Neural progenitor cell (in vitro differentiated cells): ENCODE data around the gene CARF. TPM values are rescaled to one million over a fixed set of nuclear protein-coding genes. Genes with fewer than 3 reads are reported as not detected.
"Not testable (repeated sequence)": the region's sequence is repeated elsewhere in the genome, so short reads cannot be mapped to it uniquely, and the experiment has no call there.

Experiments
- DNase-seq: peaks from one replicate; pipeline ENCODE4 v3.0.0-alpha.2; 2016; ENCODE audit warnings: low spot score
- H2AFZ ChIP-seq: fragments of 200-600 bp; sonication (generic); replicated peaks from 2 replicates; pipeline ENCODE4 v1.6.1; 2016; ENCODE audit warnings: antibody characterized with exemption
- H3F3A ChIP-seq: fragments of 200-600 bp; sonication (generic); 2 replicates; pipeline ENCODE4 v1.6.1; 2016; ENCODE audit warnings: antibody characterized with exemption, low read depth
- H3K27ac ChIP-seq: fragments of 200-600 bp; sonication (generic); 2 replicates; pipeline ENCODE4 v1.5.1; 2016; ENCODE audit warnings: mild to moderate bottlenecking
- H3K27me3 ChIP-seq: fragments of 200-600 bp; sonication (generic); 2 replicates; pipeline ENCODE4 v1.6.1; 2016; ENCODE audit warnings: mild to moderate bottlenecking, moderate library complexity
- H3K36me3 ChIP-seq: fragments of 200-600 bp; sonication (generic); 2 replicates; pipeline ENCODE4 v1.5.1; 2016
- H3K4me1 ChIP-seq: fragments of 200-600 bp; sonication (generic); 2 replicates; pipeline ENCODE4 v1.6.1; 2016; ENCODE audit warnings: mixed run types
- H3K4me2 ChIP-seq: fragments of 200-600 bp; sonication (generic); 2 replicates; pipeline ENCODE4 v1.6.1; 2016
- H3K4me3 ChIP-seq: fragments of 200-600 bp; sonication (generic); 2 replicates; pipeline ENCODE4 v1.5.1; 2016
- H3K79me2 ChIP-seq: fragments of 200-600 bp; sonication (generic); 2 replicates; pipeline ENCODE4 v1.6.1; 2016; ENCODE audit warnings: low read depth
- H3K9ac ChIP-seq: fragments of 200-600 bp; sonication (generic); 2 replicates; pipeline ENCODE4 v1.6.1; 2016
- H3K9me3 ChIP-seq: fragments of 200-600 bp; sonication (generic); 2 replicates; pipeline ENCODE4 v1.5.1; 2016; ENCODE audit warnings: low read depth
- H4K20me1 ChIP-seq: fragments of 200-600 bp; sonication (generic); 2 replicates; pipeline ENCODE4 v1.6.1; 2016; ENCODE audit warnings: low read depth
- H3K27ac Mint-ChIP-seq: 3 replicates; pipeline ENCODE4 v1.8.0; 2021; ENCODE audit warnings: mixed read lengths
- H3K27me3 Mint-ChIP-seq: 2 replicates; pipeline ENCODE4 v1.8.0; 2022; ENCODE audit warnings: low read depth, mild to moderate bottlenecking, inconsistent platforms, moderate library complexity, mixed read lengths; ENCODE audit not compliant: insufficient read depth
- H3K36me3 Mint-ChIP-seq: 3 replicates; pipeline ENCODE4 v1.8.0; 2021; ENCODE audit warnings: mixed read lengths
- H3K4me1 Mint-ChIP-seq: 3 replicates; pipeline ENCODE4 v1.8.0; 2021; ENCODE audit warnings: mixed read lengths
- H3K4me3 Mint-ChIP-seq: 3 replicates; pipeline ENCODE4 v1.8.0; 2021; ENCODE audit warnings: mild to moderate bottlenecking, moderate library complexity, mixed read lengths
- H3K9me3 Mint-ChIP-seq: 3 replicates; pipeline ENCODE4 v1.8.0; 2020; ENCODE audit warnings: mixed read lengths
- CTCF ChIP-seq: fragments of 200-600 bp; sonication (generic); IDR thresholded peaks from 2 replicates; pipeline ENCODE4 v1.5.1; 2017; ENCODE audit warnings: antibody characterized with exemption, mild to moderate bottlenecking
- EZH2 ChIP-seq: fragments of 200-600 bp; sonication (generic); IDR thresholded peaks from 2 replicates; pipeline ENCODE4 v1.6.1; 2017; ENCODE audit warnings: antibody characterized with exemption, mild to moderate bottlenecking, moderate library complexity
- EZH2phosphoT487 ChIP-seq: fragments of 200-600 bp; sonication (generic); IDR thresholded peaks from 2 replicates; pipeline ENCODE4 v1.6.1; 2017; ENCODE audit warnings: antibody characterized with exemption
- total RNA-seq: library from RNA; depleted of rRNA; stranded (reverse); fragments of >200 nt; gene quantifications from 2 replicates; pipeline ENCODE4 v1.2.3, GENCODE V29; 2015; ENCODE audit warnings: low replicate concordance

CARF gene
- total RNA-seq, 1 donor from 2014 or later = 30.9 TPM

DNA sequence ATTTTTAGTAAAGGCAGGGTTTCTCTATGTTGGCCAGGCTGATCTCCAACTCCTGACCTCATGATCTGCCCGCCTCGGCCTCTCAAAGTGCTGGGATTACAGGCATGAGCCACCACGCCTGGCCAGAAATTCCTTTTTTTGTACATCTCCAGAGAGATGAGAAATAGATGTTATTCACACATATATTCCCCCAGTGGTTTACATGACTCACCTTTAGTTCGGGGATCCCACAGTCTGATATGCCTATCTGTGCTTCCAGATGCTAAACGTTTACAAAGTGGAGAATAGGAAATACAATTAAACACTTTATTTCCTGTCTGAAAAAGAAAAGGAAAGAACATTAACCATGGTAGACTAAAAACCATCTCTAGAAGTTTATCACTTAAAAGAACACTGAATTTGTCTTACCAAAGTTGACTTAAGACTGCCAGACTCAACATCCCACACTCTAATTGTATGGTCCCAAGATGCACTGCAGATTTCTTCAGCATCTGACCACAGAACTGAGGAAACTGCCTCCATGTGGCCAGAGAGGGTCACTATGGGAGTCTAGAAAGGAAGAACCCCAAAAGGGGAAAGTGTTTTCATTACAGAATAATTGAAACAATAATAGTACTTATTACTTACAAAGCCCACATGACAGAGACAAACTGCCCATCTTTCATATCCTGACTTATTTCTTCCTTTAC, 27.9 kb upstream of the CARF start:
- Histone ChIP-seq H3K4me1 (no peaks in the 10 kb centered on the region), H3K36me3 (peaks cover 11% of the 10 kb centered on the region), H3K4me2 (no peak overlapping the region), H3K4me3 (no peak overlapping the region), H2AFZ (no peak overlapping the region), H3F3A (no peaks in the 10 kb centered on the region), H3K27ac (no peak overlapping the region), H3K27me3 (no peaks in the 10 kb centered on the region), H3K9ac (no peak overlapping the region), H3K9me3 (no peaks in the 10 kb centered on the region), H3K79me2 (no peaks in the 10 kb centered on the region), H4K20me1 (no peaks in the 10 kb centered on the region)
- no peak overlapping the region for H3K27ac Mint-ChIP-seq
- H3K9me3 Mint-ChIP-seq = no peaks in the 10 kb centered on the region
- H3K27me3 Mint-ChIP-seq = no peaks in the 10 kb centered on the region
- peaks cover 17% of the 10 kb centered on the region for H3K36me3 Mint-ChIP-seq
- no peak for TF ChIP-seq EZH2
- no peak for TF ChIP-seq EZH2phosphoT487
- TF ChIP-seq CTCF = no peak
- H3K4me3 Mint-ChIP-seq = no peak overlapping the region
- H3K4me1 Mint-ChIP-seq = no peaks in the 10 kb centered on the region
- no peak for DNase-seq

- Histone ChIP-seq H3K79me2 (no peaks in the 10 kb centered on the region), H3K27me3 (no peaks in the 10 kb centered on the region), H3F3A (no peaks in the 10 kb centered on the region), H3K4me2 (no peak overlapping the region), H3K9me3 (no peaks in the 10 kb centered on the region), H2AFZ (no peak overlapping the region), H3K4me3 (no peak overlapping the region), H3K27ac (no peak overlapping the region), H3K36me3 (peaks cover 12% of the 10 kb centered on the region), H4K20me1 (no peaks in the 10 kb centered on the region), H3K9ac (no peak overlapping the region), H3K4me1 (no peaks in the 10 kb centered on the region)
- DNase-seq = no peak
- Mint-ChIP-seq H3K27me3 (no peaks in the 10 kb centered on the region), H3K4me1 (no peaks in the 10 kb centered on the region), H3K9me3 (no peaks in the 10 kb centered on the region), H3K27ac (no peak overlapping the region), H3K36me3 (peaks cover 17% of the 10 kb centered on the region), H3K4me3 (no peak overlapping the region)
- TF ChIP-seq EZH2phosphoT487 = no peak
- TF ChIP-seq CTCF = no peak
- TF ChIP-seq EZH2 = no peak
Observed at GRCh38 chr2:202885190-202885589, 26.9 kb upstream of the CARF start.

DNA sequence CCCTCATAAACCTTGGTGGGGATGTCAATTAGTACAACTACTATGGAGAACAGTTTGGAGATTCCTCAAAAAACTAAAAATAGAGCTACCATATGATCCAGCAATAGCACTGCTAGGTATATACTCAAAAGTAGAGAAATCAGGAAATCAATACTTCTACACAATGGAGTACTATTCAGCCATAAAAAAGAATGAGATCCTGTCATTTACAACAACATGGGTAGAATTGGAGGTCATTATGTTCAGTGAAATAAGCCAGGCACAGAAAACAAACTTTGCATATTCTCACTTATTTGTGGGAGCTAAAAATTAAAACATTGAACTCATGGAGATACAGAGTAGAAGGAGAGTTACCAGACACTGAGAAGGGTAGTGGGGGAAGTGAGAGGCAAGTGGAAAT, 6.6 kb upstream of the CARF start:
- peaks cover 21% of the 10 kb centered on the region for H3K36me3 Mint-ChIP-seq
- H3K79me2 ChIP-seq = peaks cover 77% of the 10 kb centered on the region
- not testable (repeated sequence) for H3K27ac ChIP-seq

GRCh38 chr2:202908186-202908585, 3.9 kb upstream of the CARF start:
- Histone ChIP-seq H3K4me3 (no peak overlapping the region), H3F3A (peaks cover 16% of the 10 kb centered on the region), H3K9ac (no peak overlapping the region), H3K36me3 (peaks cover 17% of the 10 kb centered on the region), H3K4me1 (peaks cover 7% of the 10 kb centered on the region), H3K9me3 (no peaks in the 10 kb centered on the region), H3K27me3 (no peaks in the 10 kb centered on the region), H3K4me2 (no peak overlapping the region), H3K79me2 (peaks cover 83% of the 10 kb centered on the region), H4K20me1 (no peaks in the 10 kb centered on the region), H2AFZ (no peak overlapping the region), H3K27ac (no peak overlapping the region)
- Mint-ChIP-seq H3K27ac (peak overlapping the region; percentile 57), H3K4me3 (no peak overlapping the region), H3K4me1 (peaks cover 13% of the 10 kb centered on the region), H3K36me3 (peaks cover 21% of the 10 kb centered on the region), H3K9me3 (peaks cover 16% of the 10 kb centered on the region), H3K27me3 (no peaks in the 10 kb centered on the region)
- DNase-seq = no peak
- no peak for TF ChIP-seq EZH2phosphoT487
- no peak for TF ChIP-seq EZH2
- no peak for TF ChIP-seq CTCF

More for the DNA sequence above, 6.6 kb upstream of the CARF start:
- peaks cover 16% of the 10 kb centered on the region for H3K9me3 Mint-ChIP-seq
- not testable (repeated sequence) for H3F3A ChIP-seq, H4K20me1 ChIP-seq, H3K4me2 ChIP-seq, DNase-seq, H3K27me3 ChIP-seq, H3K9me3 ChIP-seq, H2AFZ ChIP-seq, H3K4me3 ChIP-seq, H3K4me3 Mint-ChIP-seq, H3K27me3 Mint-ChIP-seq, H3K4me1 ChIP-seq, H3K9ac ChIP-seq, H3K27ac Mint-ChIP-seq, H3K4me1 Mint-ChIP-seq
- H3K36me3 ChIP-seq = peaks cover 17% of the 10 kb centered on the region
